Adrenal gland (tissue), 5 donors: Measurements from ENCODE around the gene UBE2M.
"Not testable (repeated sequence)": the region's sequence is repeated elsewhere in the genome, so short reads cannot be mapped to it uniquely, and the experiment has no call there.

ENCODE experiments used
- POLR2A ChIP-seq, 2 donors: fragments of 450-650 bp; IDR thresholded peaks; one replicate each; pipeline ENCODE4 v1.6.1; 2017; ENCODE audit warnings: antibody characterized with exemption in 2 of 2, mild to moderate bottlenecking in 2 of 2, moderate library complexity in 1 of 2
- TF ChIP-seq, protein P1 (sequence below), 6 experiments: fragments of 450-650 bp in 4 of 6; fragments of 200-600 bp in 2 of 6; sonication (generic) in 1 of 6; IDR thresholded peaks; 1 replicate in 5 of 6; 2 replicates in 1 of 6; pipeline versions ENCODE4 v1.5.1 to v1.8.0; 2016 to 2021; ENCODE audit warnings: antibody characterized with exemption in 6 of 6, mild to moderate bottlenecking in 2 of 6, moderate library complexity in 1 of 6
- donor health status: DM: no; HTN: no; CAD: no.

DNA sequence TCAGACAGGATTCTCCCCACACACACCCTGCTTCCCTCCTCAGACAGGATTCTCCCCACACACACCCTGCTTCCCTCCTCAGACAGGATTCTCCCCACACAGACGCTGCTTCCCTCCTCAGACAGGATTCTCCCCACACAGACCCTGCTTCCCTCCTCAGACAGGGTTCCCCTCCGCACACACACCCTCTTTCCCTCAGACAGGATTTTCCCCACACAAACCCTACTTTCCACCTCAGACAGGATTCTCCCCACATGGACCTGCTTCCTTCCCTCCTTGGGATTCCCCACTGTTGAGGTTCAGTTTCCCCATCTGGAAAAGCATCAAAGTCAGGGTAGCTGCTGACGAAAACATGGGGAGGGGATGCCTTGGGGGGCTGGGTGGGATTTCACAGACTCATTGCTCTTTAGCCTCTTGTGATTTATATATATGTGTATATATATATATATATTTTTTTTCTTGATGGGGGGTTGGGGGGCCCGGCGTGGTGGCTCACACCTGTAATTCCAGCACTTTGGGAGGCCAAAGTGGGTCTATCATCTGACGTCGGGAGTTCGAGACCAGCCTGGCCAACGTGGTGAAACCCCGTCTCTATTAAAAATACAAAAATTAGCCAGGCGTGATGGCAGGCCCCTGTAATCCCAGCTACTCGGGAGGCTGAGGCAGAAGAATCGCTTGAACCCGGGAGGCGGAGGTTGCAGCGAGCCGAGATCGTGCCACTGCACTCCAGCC, 15.6 kb downstream of the UBE2M start:
- not testable (repeated sequence) for TF ChIP-seq POLR2A (IDR thresholded peaks at IDR 0.05)
- TF ChIP-seq, protein P1, sequence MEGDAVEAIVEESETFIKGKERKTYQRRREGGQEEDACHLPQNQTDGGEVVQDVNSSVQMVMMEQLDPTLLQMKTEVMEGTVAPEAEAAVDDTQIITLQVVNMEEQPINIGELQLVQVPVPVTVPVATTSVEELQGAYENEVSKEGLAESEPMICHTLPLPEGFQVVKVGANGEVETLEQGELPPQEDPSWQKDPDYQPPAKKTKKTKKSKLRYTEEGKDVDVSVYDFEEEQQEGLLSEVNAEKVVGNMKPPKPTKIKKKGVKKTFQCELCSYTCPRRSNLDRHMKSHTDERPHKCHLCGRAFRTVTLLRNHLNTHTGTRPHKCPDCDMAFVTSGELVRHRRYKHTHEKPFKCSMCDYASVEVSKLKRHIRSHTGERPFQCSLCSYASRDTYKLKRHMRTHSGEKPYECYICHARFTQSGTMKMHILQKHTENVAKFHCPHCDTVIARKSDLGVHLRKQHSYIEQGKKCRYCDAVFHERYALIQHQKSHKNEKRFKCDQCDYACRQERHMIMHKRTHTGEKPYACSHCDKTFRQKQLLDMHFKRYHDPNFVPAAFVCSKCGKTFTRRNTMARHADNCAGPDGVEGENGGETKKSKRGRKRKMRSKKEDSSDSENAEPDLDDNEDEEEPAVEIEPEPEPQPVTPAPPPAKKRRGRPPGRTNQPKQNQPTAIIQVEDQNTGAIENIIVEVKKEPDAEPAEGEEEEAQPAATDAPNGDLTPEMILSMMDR (IDR thresholded peaks at IDR 0.05): not testable (repeated sequence)
